ENCODE data around the gene ANKRD13B.

Gene ANKRD13B

DNA sequence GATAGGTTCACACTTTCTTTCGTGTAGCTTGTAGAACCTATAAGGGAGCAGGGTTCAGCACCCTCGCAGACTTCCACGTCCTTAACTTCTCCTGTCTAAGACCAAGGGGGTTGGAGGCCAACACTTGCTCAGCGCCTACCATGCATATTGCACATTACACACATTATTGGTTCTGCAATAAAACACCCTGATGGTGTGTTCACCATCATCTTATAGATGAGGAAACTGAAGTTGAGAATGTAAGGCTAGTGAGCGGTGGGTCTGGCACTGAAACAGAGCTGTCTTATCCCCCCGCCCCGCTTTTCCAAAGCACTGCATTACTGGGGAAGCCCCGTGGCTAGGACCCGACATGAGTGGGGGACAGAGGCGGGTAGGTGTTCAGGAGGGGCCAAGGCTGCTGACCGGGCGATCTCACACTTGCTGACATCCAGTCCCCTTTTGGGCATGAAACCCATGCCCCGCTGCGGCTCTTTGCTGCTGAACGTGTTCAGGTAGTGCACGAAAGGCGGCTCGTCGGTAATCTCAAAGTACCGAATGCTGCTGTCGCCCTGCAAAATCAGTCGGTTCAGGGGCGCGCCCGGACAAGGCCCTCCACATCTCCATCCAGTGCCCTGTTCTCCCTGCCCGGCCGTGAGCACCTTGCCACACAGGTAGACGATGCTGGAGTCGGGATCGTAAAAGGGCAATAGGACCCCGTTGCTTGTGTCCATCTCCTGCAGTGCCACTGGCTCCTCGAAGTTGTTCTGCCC, 23.5 kb downstream of the ANKRD13B start:
- no peak for DNase-seq (ENCODE audit: low read depth)

DNA sequence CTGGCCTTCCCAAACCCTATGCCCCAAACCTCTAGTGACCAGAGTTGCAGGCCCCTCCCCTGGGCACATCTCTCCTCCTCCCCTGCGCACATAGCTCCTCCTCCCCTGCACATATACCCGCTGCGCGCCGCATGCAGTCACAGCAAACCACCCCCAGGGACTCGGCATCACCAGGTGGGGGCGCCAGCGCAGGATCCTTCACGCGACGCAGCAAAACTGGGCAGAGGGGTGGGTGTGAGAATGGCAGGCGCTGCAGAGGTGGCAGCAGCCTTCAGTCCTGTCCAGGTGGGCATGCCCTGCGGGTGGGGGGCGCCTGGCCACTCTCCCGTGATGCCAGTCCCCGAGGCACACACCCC, 24.2 kb downstream of the ANKRD13B start:
- peak; percentile 89 for DNase-seq (ENCODE audit: low read depth)

DNA sequence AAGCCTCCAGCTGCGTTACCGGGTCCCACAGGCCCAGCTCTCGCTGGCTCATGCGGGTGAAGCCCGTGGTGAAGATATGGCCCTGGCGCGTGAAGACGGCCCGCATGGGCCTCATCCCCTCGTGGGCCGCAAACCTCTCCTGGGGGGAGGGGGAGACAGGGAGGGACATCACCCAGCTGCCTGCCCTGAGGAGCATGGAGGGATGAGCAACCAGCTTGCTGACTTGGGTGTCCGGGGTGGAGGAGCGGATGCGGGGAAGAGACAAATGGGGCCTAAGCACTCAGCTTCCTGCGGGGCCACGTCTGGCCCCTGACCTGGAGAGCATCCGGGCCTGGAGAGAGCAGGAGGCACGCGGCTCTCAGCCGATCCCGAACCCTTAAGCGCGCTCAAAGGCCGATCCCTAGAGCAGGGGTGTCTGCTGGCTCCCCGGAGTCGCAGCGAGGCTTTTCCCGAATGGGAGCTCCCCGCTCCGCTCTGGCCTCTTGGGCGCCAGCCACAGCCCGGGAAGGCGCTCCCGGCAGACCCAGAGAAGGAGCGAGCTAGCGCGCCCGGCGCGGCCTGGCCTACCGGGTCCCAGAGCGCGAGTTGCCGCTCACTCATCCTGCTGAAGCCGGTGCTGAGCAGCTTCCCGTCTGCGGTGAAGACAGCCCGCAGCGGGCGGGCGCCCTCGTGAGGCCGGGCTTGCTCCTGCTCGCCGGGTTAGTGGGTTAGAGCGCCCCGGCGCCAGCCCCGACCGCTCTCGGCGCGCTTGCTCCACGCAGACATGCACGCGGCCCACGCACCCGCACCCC, 24.7 kb downstream of the ANKRD13B start:
- peak; percentile 82 for DNase-seq (ENCODE audit: low read depth)

DNA sequence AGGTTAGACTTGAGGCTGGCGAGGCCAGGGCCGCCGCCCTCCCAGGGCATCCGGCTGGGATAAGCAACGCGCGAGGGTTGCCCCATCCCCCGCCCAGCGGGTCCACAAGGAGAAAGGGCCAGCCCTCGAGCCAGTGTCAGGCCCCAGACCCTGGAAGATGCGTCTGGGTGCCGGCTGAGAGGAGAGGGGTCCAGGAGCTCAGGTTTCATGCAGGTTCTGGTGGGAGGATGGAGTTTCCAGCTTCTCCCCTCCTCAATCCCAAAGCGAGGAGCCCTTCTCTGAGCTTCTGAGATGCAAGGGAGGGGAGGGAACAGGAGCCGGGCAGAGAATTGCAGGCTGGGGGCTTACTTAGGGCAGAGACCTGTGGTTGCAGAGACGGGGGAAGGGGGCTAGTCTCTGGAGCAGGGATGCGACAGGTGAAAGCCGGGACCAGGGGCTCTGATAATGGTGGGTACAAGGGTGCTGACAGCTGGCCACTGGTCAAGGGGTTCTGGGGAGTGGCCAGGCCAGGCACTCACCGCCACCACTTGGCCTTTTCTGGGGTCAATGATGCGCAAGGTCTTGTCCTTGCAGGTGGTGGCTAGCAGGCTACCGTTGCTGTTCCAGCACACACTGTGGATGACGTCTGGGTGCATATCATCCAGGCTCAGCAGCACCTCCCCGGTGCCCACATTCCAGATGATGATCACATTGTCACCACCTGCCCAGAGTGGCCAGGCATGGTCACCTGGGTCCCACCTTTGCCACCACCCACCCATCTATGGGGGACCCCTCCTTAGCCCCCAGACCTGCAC, 25.5 kb downstream of the ANKRD13B start:
- no peak for DNase-seq (ENCODE audit: low read depth)

DNA sequence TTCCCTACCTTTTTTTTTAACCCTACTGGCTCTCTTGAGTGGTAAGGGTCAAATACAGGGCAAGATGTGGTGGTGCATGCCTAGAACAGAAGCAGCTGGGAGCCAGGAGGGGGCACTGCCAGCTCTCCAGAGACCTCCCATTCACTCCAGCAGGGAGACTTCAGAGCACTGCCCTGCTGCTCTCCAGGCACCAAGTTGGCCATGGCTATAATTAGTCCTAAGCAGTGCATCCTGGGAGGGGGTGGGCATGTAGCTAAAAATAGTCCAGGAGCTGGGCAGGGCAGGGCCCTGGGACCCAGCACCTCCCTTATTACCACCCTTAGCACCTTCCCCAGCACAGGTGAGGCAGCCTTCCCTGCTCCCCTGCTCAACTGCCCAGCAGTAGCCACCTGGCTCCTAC, 26.3 kb downstream of the ANKRD13B start:
- no peak for DNase-seq (ENCODE audit: low read depth)

DNA sequence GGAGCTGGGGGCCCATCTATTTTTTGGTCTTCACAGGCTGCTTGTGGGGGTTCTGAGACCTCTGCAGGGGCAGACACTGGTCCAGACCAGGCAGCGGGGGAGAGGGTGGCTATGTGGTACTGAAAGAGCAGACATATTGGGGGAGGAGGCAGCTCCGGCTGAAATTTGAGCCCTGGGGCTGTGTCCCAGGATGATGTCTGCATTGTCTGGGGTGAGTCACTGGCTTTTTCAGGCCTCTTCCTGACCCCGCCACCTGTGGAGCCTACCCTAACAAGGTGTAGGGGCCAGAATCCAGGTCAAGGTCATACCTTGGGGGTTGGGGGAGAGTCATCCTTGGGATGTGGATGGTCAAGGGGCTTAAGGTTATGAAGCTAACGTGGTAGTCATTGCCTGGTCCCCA, 27.3 kb downstream of the ANKRD13B start:
- DNase-seq (ENCODE audit: low read depth), result no peak

DNA sequence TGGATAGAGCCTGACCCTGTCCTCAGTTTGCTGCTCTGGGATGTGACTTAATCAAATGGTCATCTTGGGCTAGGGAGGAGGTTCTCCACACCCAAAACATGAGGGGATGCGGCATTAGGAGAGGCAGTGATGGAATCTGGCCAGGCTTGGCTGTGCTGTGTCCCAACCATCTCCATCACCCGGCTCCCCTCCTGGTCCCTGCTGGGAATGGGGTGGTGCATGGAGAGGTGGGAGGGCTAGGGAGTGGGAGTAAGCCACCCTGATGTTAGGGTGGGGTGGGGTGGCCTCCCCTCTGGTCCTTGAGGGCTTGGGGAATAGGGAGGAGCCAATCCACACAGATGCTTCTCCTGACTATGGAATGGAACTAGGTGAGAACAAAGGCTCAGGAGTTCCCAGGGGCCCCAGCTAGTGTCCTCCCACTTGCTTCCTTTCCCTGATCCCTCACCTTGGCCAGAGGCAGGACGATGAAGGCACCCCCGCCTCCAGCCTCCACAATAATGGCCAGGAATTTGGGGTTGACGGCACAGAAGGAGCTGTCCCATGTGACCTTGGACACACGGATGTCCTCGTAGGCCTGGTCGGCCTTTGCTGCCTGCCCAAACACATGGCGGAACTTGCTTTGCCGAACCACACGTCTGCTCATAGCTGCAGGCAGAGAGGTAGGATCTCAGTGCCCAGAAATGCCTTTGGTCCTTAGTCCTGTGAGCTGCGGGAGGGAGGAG, 28.0 kb downstream of the ANKRD13B start:
- no peak for DNase-seq (ENCODE audit: low read depth)

DNA sequence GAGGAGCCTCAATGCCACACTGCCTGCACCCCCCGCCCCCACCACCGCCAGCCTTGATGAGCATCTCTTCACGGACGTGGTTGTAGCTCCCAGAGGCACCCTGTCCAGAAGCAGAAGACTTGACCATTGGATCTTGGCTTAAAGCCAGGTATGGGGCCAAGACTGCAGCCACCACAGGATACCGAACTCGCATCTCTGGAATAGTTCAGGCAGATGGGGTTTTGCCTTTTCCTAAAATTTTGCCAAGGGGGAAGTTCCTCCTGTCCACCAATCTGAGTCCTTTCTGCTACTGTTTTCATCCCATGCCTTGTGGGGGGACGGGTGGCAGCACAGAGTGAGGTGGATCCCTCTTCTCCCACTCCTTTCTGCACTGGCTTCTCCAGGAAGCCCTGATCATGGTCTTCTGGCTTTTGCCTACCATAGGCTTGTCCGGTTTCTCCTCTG, 28.8 kb downstream of the ANKRD13B start:
- no peak for DNase-seq (ENCODE audit: low read depth)

DNA sequence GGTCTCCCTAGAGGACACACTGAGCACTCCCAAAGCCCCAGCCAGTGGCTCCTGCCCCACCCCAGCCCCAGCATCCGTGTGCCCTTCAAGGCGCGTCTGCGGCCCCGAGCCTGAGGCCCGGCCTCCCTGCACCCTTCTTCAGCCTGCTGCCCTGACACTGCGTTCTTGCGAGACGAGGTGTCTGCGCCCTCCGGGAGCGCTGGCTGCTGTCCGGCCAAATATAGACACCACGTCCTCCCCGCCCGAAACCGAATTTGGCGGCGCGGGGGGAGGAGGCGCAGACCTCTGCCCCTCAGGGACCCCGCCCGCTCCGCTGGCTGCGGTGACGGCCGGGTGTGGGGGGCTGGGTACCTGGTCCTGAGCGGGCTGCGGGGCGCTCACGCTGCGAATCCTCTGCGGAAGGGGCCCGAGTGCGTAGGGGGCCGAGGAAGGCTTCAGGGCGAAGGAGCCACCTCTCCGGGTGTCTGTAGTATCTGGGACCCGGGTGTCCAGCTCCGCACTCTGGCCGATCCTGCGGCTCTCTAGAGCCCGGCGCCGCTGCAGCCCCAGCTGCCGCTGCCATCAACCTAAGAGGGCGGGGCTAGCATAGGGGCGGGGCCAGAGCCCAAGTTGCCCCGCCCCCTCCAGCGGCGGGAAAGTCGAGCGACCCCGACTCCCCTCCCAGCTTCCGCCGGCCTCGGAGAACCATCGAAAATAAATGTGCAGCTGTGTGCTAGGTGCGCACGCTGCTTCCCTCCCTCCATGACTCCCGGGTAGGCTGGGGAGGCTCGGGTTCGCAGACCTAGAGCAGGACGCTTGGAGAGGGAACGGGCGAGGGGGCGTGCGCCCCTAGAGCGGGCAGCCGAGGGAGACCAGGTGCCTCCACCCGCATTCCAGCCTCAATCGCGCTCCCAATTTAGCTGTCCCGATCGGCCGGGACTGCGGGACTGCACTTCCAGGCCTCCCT, 29.7 kb downstream of the ANKRD13B start, which contains the start of gene CORO6:
Gene CORO6 (minus strand): TSS at position 576 of the 946 bp plus-strand sequence. CDS start 1,491 bp downstream, outside the sequence.
- DNase-seq (ENCODE audit: low read depth), result peak; percentile 57

DNA sequence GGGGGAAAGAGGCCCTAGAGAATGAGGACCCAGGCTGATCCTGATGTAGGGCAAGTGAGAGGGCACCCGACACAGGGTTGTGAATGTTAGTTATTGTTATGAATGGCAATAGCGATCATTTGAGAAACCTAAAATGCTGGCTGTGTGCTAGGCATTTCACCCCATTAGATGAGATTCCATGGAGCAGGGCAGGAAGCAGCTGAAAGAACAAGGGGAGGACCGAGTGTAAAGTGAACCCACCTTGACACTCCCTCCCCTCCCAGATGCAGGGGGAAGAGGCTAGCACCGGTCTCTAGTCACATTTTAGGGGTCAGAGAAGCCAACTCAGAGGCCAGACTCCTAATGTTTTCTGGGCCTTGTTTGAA, 30.3 kb downstream of the ANKRD13B start:
- DNase-seq (ENCODE audit: low read depth), result no peak

DNA sequence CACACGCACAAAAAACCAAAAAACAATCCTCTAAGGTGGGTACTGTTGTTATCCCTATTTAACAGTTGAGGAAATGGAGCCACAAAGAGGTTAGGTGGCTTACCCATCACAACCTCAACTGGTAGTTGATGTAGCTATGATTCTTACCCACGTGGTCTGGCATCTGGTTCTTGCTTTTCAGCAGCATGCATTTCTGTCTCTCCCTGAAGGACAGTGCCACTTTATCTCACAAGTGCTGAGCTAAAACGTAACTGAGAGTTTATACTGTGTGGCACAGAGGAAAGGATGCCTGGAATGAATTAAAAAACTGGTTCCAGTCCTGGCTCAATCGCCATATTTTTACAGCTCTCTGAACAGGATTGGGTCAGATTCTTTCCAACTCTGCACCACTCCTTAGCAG, 31.7 kb downstream of the ANKRD13B start:
- DNase-seq (ENCODE audit: low read depth), result no peak

DNA sequence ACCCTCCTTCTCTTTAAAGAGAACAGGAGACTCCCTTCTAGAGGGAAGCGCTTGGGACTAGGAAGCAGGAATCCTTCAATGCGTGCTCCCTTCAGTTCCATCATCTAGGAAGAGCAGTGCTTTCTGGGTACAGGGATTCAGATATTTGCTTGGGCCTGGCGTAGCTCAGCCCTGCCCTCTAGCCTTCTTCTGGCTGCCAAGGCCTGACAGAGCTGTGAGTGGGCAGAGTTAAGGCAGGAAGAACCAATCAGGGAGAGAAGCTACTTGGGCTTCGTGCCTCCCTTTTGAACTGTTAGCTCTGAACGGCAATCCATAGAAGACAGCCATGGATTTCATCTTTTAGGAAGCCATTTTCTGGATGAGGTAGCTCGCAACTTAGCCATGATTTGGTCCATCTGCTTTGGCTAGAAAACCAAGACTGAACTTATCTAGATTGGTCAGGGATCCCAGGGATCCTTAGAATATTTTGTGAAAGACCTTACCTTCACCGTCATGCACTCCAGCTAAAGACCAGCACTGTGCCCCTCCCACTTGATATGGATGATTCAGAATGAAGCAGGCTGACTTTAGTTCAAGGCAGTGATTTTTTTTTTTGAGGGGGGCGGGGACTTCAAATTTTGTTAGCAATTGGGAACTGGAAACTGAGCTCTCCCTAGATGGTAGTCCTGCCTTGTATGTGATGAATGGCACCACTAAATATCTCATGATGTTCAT, 32.3 kb downstream of the ANKRD13B start:
- DNase-seq (ENCODE audit: low read depth), result no peak

DNA sequence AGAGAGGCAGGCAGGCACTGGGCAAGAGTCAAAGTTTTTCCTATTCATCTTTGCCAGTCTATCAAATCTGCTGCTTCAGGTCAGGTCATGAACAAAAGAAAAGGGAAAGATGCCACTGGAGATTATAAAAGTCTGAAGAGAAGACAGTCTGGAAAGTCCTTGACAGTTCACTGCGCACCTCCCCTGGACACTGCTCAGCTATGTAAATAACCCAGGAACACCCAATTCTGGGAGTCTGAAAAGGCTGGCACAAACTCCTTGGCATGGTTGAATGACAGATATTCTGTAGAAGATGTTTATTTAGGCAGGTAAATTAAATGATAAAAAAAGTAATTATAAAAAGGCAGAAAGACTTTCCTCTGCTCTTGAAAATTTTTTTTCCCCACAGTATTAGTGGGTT, 35.0 kb downstream of the ANKRD13B start:
- DNase-seq (ENCODE audit: low read depth), result no peak

DNA sequence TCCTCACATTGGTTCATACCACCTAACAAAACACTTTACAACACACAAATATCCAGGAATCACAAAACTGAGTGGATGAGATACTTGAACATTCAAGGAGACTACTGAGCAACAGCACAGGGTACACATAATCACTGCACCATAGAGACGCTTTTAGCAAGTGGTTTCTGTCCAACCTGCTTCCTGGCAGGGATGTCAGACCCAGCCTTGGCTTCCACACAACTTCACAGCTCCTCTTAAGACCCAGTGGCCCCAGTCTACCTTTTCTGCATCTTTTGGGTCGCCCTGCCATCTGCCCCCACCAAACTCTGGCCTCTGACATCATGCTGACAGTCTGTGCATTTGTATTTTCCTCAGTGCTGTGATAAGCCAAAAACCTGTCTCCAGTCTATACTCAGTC, 35.7 kb downstream of the ANKRD13B start:
- no peak for DNase-seq (ENCODE audit: low read depth)

DNA sequence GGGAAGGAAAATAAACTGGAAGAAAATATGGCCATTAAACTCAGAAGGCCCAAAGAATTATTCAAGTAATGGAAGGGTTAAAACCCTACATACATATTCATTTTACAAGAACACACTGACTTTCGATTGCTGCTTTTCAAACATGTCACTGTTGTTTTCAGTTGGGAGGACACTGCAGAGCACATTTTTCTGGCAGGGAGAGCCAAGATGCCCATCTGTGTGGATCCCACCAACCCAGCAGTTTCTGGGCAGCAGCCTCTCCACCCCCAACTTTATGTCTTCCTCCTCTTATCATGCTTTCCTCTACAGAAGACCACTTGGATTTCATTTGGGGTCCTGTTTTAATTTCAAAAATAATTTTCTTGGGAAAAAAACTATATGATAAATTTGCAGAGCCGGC, 36.9 kb downstream of the ANKRD13B start:
- no peak for DNase-seq (ENCODE audit: low read depth)

DNA sequence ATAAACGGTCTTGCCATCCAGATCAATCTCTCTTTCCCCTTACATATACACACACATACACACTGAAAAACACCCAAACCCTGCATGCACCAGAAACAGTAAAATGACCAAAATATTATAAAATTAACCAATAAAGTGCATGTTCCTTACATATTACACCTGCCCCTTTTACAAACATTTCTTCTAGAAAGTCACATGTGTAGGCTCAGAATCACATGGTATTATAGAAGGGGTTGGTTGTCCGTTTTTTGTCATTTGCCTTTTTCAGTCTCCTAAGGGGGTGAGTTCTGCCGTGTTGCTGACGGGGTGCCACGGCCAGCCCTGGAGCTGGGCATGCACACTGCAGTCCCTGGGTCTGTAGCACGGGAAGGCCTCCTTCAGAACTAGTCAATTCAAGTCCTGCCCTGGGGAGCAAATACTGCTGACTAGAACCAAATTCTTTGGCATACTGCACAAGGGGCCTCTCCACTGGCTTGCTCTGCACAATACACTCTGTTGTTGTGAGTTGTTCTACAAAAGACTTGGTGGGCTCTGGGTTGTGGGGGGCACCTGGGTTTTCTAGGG, 37.8 kb downstream of the ANKRD13B start:
- no peak for DNase-seq (ENCODE audit: low read depth)

DNA sequence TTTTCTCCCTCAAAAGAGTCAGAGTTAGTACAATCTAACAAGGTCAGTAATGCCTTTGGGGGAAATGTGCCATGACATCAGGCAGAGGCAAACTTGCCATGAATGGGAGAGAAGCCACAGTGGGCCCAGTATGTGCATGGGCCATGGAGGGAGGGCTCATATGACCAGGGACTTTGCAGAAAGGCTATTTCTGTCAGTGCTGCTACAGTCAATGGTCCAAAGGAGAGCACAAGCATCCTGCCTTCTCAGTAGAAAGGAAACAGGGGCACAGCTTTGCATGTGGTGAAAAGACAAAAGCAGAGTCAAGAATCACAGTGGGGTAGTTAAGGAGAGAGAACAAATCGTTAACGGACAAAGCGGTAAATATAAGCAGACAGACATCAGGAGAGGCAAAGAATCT, 41.0 kb downstream of the ANKRD13B start:
- no peak for DNase-seq (ENCODE audit: low read depth)

DNA sequence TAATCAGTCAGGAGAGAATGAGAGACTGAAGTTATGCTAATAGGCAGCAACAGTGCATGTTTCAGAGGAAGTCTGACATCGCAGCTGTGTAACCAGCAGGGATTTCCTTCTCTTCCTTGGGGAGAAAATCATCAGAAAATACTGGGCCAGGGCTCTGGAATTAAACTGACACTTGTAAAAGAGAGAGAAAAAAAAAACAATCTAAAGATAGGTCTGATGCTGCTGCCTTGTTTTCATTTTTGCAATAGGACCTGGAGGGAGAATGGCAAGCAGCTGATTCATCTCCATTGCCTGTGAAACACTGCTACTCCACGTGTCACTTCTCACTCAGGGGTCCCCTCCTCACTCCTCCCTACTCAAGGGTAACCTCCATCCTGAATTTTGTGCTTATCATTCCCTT, 47.5 kb downstream of the ANKRD13B start:
- no peak for DNase-seq (ENCODE audit: low read depth)

DNA sequence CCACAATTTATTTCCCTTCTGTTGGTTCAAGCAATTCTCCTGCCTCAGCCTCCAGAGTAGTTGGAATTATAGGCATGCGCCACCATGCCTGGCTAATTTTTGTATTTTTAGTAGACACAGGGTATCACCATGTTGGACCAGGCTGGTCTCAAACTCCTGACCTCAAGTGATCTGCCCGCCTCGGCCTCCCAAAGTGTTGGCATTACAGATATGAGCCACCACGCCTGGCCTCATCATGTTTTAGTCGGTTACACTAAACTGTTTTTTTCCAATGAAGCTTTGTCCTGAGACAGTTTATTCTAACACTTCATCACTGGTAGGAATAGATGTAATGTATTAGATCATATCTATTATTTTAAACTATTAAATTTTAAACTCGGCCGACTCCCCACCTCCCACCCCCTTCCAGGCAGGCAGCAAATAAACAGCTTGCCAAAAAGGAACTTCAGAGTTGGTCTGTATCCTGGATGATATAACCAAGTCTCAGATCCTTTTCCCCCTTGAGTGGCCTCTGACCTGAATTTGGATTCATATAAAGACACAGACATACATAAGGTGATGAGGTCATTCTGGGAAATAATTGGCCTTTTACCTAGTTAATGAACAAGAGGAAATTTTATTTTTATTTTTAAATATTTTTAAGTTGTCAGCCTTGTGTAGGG, 48.2 kb downstream of the ANKRD13B start:
- no peak for DNase-seq (ENCODE audit: low read depth)

Measured in activated T-helper 9 cell treated with anti-CD3 and anti-CD28 coated beads, Interleukin-2, amount 50 U/mL, for 16 hours (primary cell).